NCI-H128 (cell line): ENCODE results near the gene FTCD.
"Not testable (repeated sequence)": the region's sequence is repeated elsewhere in the genome, so short reads cannot be mapped to it uniquely, and the experiment has no call there.

ENCODE experiments used
- DNase-seq: peaks from one replicate; lab custom pipeline; 2025; ENCODE audit not compliant: unreplicated experiment; lab: John Stamatoyannopoulos, UW

FTCD gene

DNA sequence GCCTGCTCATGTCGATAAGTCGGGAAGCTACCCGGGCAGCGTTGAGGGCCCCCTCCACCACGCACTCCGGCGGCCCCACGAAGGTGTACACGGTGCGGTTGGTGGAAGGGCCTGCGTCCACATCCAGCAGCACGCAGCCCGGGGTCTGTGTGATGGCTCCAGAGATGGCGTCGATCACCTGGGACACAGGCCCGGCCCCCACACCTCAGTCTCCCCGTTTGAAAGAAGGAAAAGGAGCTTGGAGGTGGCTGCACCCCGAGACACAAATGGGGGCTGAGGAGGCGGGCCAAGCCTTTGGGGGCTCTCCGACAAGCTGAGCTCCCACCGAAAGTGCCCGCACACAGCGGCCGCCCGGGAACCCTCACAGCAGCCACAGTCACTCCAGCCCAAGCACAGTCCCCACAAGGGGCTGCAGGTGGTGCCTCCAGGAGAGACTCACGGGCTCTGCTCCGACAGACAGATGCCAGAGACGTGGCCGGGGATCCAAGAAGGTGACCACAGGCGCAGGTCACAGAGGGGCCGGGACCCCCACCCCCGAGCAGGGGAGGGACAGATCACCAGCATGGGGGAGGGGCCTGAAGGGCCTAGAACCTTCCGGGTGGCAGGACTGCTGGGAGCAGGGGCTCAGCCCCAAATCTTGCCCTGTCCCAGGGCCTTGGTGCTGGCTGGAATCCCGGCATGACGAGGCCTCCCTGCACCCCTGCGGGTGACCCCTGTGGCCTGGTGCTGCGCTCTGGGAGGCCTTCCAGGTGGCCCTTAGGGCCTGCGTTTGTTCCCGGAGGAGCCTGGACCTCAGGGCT, 1.0 kb downstream of the FTCD start:
- no peak for DNase-seq

DNA sequence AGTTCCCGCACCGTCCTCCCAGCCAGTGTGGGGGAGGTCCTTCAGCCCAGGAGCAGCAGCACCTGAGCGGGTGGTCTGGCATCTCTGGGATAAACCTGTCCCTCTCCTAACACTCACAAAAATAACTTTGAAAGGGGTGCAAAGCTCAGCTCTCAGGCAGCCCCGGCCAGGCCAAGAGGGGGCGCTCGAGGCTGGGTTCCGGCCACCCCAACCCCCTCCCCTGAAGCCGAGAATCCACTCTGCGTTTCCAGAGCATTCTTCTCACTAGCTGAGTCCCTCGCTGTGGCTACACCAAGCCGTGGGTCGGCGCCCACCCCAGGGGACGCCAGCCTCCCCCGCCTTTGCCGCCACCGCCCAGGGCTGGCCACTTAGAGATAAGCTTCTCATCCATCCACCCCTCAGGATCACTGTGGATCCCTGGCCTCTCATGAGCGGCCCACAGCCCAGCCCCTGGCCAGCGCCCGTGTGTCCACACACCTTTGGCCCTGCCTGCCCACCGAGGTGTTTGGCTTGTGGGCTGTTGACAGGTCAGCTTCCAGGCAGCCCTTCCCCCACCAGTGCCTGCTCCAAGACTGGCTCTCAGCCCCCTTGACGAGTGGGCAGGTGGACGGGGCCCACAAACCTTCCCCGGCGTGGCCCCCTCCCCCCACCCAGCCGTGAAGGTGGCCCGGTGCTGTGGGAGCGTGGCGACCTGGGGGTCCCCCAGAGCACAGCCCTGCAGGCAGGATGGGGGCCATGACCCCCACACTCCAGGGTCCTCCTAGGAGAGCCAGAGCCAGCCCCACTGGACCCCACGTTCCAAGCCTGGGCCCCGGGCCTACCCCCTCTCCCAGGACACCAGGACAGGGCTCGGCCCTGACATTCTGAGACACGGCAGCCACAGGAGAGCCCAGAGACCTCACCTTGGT, 1.9 kb downstream of the FTCD start:
- no peak for DNase-seq

DNA sequence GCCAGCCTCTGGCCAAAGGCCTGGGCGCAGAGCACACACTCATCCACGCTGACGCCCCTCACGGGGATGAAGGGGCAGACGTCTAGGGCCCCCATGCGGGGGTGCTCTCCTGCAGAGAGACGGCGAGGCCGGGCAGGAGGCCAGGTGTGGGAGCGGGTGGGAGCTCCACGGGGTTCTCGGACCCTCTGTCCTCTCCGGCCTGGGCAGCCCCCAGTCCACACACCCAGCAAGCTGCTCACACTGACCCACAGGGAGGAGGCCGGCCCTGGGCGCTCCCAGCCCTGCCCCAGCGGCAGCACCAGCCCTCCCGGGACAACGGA, 2.5 kb downstream of the FTCD start:
- no peak for DNase-seq

DNA sequence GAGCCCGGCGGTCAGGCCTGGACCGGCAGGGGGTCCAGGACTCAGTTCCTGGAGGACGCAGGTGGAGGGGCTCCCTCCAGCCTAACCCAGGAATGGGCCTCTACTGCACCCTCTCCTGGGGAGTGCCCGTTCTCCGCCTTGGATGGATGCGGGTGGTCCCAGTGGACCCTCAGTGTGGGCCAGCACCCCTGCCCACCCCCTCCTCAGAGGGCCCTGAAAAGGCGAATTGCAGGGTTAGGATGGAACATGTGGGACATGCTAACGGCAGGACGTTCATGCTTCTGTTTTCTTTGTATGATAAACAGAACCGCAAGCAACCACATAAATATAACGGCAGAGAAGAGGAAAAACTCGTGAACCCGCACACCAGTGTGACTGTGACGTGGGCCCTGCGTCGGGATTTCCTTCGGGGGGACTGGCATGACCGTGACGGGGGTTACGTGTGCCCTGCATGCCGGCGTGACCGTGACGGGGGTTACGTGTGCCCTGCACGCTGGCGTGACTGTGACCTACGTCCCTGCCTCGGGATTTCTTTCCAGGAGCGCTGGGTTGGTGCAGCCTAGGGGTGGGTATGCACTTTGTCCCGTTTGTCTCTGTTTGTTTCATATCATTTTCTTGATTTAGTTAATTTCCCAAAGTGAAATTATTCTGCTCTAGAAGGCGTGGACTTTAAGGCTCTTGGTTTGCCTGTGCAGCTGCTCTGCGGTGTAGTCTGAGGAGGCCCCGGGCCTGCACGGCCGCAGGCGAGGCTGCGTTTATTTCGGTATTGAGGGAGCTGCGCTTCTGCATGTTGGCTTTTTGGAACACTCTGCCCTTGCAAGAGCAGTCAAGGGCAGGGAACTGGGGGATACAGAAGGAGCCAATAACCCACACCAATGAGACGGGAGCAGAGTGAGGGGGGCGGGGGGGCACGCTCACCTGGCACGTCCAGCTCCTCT, 3.1 kb downstream of the FTCD start:
- DNase-seq = no peak

DNA sequence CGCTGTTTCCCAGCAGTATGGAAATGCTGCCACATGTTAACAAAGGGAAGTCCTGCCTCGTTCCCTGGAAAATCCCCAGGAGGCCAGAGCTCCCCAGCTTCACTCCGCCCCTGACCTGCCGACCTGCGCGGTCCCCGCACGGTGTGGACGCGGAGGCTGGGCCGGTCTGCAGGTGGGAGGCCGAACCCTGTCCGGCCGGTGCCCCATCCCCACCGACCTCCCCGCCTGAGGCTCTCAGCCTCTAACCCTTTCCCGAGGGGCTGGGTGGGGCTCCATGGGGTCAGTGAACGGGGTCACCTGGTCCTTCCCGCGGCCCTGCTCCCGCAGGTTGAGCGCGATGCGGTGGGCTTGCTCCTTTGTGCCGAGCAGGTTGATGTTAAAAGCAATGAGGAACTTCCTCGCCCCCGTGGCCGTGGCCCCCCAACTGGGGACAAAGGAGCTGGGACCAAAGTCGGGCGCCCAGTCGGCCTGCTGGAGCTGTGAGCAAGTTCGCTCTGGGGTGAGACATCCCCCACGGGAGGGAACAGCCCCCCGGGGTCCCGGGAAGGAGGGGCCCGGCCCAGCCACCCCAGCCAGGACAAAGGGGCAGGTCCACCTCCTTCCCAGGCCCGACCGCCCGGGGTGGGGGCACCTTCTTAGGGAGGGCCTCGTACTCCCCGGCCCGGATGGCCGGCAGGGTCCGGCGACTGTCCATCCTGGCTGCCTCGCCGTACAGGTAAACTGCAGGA, 4.0 kb downstream of the FTCD start:
- no peak for DNase-seq

DNA sequence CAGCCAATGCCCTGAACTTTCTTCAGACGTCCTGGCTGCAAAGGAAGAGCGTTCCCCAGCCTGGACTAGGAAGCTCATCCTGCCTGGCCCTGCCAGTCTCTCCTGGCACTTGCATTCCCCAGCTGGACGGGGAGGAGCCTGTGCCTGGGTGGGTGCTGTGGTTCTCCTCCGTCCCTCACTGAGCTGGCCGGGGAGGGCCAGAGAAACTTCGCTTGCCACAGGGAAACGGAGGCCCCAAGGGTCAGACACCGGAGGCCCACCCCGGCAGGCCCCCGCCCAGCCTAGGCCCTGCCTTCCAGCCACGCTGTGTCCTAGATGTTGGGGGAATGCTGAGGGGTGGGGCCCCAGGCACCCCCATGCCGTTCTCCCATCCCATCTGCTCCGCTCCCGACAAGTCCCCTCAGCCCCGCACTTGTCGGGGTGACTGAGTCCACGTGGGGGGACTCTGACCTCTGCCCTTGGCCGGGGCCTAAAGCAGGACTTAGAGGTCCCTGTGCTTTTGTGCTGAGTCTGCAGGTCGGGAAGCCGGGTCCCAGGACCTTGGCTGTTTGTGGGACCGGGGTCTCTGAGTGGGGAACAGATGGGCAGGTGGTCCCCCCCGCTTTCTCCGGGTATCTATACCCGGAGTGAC, 4.8 kb downstream of the FTCD start:
- no peak for DNase-seq

DNA sequence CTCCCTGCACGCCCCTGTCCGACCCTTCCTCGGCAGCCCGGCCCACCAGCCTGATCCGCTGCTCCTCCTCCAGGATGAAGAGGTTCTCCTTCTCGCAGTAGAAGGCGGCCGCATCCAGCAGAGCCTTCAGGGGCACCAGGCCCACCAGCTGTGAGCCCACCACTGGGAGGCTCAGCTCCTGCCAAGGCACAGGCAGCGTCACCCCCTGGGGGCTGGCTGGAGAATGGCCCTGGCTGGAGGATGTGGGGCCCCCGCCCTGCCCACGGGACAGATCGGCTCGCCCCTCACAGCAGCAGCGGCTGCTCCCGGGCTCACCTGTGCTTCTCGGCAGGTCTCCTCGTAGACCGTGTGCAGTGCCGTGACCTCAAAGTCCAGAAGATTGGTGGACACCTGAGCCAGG, 5.3 kb downstream of the FTCD start:
- no peak for DNase-seq

DNA sequence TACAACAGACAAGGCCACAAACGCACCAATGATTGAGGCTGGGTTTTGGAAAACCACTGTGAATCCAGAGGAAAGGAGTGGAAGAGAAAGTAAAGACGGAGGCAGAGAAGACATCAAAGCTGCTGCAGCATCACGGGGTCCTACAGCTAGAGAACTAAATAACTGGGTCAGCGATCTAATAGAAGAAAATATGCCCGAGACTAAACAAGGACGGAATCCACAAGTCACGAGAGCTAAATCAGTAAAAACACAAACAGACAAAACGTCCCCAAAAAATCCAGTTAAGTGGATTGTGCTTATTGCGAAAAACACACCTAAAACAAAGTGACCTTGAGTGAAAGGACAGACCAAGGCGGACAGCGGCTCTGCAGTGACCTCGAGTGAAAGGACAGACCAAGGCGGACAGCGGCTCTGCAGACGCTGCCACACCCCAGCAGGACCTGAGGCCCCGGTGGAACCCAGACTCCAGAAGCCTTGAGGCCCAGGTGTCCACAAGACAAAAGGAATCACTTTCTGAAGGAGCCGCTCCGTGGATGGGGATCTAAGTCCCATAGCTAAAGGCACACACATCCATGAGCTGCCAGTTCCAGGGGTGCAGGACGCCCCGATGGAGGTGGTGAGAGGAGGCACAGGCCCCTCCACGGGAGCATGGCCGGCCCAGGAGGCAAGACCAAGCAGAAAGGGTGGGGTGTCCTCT, 6.0 kb downstream of the FTCD start:
- DNase-seq = no peak

DNA sequence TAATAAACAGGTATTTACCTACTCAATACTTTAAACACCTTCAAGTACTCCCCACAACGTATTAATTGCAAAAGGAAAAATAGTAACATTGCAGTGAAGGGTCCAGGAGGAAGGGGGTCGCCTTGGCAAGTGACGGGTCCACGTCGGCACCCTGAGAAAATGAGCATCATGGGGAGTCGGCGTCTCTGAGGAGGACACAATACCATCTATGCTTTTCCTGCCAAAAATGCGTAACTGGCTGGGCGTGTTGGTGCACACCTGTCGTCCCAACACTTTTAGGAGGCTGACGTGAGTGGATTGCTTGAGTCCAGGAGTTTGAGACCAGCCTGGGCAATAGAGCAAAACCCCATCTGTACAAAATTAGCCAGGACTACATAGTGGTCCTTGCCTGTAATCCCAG, 7.3 kb downstream of the FTCD start:
- no peak for DNase-seq

DNA sequence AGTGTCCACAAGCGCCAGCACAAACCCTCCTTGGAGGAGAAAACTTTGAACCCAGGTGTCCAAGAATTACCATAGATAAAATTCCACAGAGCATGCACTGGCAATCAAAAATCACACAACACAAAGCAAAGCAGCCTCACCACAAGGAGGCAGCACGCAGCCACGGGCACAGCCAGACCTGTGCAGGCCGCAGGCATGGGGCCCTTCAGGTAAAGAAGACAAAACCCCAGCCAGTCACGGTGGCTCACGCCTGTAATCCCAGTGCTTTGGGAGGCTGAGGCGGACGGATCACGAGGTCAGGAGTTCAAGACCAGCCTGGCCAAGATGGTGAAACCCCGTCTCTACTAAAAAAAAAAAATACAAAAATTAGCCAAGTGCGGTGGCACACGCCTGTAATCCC, 8.0 kb downstream of the FTCD start:
- DNase-seq = not testable (repeated sequence)

DNA sequence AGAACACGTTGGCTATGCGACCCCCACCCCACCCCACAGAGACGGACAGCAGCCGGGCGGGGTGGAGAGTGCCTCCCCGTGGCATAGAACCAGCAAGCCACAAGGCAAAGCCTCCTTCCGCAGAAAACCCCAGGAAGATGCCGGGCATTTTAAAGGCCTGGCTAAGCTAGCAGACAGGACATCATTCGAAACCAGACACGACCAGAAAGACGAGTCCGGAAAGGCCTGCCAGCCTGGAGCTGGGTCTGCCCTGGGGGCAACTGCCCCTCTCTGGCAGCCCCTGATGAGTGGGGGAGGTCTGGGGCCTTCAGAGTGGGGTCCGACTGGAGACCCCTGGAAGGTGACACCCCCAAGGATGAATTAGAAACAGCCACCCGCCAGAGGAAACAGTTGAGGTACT, 8.5 kb downstream of the FTCD start:
- no peak for DNase-seq

DNA sequence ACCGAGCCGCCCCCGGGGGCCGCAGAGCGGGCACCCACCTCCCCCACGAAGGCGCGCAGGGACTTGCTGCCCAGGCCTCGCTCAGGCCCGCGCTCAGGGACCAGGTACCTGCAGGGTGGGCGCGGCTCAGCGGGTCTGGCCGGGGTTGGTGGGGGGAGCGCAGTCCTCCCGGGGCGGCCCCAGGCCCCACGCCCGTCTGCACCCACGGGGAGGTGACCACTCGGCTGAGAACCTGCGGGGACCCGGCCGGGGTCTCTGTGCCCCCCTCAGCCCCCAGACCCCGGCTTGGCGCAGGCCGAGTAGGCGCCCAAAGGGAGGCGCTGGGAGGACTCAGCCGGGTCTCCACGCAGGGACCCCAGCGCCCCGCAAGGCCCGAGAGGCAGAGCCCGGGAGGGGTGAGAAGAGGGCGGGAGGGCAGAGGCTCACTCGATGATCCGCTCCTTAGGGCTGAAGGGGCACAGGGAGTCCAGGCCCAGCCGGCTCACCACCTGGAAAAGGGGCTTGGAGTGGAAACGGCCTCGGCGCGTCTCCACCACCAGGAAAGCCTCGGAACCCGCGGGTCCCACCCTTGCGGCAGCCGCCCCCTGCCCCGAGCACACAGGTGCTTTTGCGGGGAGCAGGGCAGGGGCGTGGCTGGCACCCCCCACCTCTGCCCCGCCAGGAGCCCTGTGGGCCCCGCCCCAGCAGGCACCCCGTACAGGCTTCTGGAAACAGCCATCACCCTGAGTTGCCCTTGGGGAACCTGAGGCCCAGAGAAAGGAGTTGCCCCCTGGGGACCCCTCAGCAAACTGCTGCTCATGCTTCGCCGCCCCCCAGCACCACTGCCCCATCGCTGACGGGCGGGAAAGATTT, 9.3 kb downstream of the FTCD start:
- DNase-seq = no peak

DNA sequence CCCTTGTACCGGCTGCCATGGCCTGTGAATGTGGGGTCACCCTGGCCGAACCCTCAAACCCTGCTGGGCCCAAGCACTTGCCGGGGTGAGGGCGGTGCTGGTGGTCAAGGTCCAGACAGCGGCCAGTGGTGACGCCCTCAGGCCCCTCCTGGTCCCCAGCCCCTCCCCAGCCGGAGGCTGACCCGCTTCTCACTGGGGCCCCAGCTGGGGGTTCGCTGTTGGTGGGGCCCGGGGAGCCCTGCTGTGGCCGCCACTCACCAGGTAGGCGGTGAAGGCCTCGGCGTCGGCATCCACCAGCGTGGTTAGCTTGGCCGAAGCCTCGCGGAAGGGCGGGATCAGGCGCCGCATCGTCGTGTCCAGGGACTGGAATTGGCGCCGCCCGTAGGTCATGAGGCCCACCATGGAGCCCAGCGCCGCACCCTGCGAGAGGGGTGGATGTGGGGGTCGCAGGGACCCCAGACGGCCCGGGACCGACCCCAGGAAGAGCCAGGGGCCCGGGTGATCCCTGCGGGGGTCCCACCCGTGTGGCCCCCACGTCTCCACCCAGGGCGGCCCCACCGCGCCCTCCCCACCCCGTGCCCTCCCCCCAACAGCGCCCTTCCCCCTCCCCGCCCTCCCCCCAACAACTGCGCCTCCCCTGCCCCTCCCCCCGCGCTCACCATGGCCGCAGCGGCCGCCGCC, 10.1 kb downstream of the FTCD start:
- no peak for DNase-seq

DNA sequence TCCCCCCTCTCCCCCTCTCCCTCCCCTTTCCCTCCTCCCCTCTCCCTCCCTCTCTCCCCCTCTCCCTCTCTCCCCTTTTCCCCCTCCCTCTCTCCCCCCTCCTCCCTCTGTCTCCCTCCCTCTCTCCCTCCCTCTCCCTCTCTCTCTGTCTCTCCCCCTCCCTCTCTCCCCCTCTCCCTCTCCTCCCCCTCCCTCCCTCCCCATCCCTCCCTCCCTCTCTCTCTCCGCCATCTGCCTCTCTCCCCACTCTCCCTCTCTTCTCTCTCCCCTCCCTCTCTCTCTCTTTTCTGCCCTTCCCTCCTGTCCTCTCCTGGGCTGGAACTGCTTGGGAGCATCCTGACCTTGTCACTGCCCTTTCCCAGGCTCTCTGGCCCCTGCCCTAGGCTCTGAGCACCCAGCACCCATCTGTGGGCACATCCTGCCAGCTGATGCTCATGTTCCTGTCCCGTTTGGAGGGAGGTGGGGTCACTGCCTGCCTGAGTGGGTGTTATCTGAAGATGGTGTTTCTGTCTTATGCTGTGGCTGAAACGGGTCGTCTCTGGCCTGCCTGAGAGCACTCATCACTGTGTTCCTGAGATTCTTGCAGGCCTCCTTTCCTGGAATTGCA, 10.8 kb downstream of the FTCD start:
- no peak for DNase-seq

DNA sequence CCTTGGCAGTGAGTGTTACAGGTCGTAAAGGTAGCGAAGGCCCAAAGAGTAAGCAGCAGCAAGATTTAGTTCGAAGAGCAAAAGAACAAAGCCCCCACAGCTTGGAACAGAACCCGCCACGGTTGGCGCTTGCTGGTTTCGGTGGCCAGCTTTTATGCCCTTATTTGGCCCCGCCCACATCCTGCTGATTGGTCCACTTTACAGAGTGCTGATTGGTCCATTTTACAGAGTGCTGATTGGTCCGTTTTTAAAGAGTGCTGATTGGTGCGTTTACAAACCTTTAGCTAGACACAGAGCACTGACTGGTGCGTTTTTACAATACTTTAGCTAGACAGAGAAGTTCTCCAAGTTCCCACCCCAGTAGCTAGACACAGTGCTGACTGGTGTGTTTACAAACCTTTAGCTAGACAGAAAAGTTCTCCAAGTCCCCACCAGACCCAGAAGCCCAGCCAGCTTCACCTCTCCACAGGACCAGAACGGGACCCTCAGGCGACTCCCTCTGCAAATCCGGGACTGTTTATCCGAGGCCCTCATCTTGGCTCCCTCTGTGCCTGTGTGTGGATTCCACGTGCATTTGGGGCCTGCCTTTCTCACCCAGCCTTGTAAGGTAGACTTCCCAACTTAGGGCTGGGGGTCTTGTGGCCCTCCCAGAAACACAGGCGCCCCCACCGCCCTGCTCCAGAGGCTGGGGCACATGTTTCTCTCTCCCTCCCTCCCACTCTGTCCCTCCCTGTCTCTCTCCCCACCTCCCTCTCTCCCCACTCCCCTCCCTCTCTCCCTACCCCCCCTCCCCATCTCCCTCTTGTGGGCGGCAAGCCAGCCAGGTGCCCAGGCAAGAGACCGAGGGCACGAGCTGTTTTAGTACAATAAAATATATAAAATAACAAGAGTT, 12.6 kb downstream of the FTCD start:
- DNase-seq = no peak

DNA sequence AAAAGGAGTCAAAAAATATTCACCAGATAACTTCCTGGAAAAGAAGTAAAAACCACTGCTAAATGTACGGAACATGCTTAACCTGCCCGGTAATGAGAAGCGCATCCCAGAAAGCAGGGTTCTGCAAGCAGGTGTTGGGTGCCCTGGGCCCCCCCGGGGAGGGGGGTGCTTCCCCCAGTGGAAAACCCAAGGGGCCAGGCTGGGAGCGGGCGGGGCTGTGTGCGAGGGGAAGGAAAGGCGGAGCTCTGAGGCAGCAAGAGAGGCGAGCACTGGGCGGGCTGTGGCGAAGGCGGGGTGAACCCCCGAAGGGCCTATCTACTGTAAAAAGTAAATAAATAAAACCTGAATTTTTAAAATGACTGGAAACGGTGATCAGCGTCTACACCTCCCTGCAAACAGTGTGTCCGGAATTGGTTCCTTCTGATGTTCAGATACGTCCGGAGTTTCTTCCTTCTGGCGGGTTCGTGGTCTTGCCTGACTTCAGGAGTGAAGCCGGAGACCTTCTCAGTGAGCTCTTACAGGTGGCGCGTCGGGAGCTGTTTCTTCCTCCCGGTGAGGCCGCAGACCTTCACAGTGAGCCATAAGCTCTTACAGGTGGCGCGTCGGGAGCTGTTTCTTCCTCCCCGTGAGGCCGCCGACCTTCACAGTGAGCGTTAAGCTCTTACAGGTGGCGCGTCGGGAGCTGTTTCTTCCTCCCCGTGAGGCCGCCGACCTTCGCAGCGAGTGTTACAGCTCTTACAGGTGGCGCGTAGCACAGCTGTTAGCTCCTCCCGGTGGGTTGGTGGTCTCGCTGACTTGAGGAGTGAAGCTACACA, 13.4 kb downstream of the FTCD start:
- no peak for DNase-seq
